GM10248 (cell line): ENCODE measurements around the gene ACSS1.

ENCODE experiments used
- CTCF ChIA-PET: fragments of 300-600 bp; sonication (Branson Sonifier 250); formaldehyde crosslinking; extraction: SDS; loops from one replicate; lab custom pipeline; 2021; ENCODE audit warnings: antibody characterized with exemption; lab: Yijun Ruan, JAX
- POLR2A ChIA-PET: fragments of 350-650 bp; sonication (Branson Sonifier 250); formaldehyde crosslinking; extraction: SDS; loops from one replicate; lab custom pipeline; 2020; ENCODE audit warnings: antibody characterized with exemption; lab: Yijun Ruan, JAX
- DNase-seq: peaks from one replicate; pipeline ENCODE4 v3.0.0; 2012; ENCODE audit errors: extremely low spot score
- CTCF ChIP-seq: IDR thresholded peaks from 2 replicates; pipeline ENCODE4 v1.5.1; 2012; ENCODE audit warnings: mild to moderate bottlenecking, low read depth; ENCODE audit errors: extremely low read depth, missing control alignments, control extremely low read depth

Gene ACSS1

GRCh38 chr20:25030007-25030648, 27.8 kb downstream of the ACSS1 start:
- POLR2A ChIA-PET = no interaction called here
- no peak for DNase-seq
- no peak for TF ChIP-seq CTCF
- CTCF ChIA-PET = interaction anchor here (1.3 kb wide), 1 partner anchor 34 kb away, joined by 3 read pairs; no protein-coding TSS in a partner anchor

GRCh38 chr20:25025986-25026605, 31.8 kb downstream of the ACSS1 start:
- ChIA-PET CTCF (no interaction called here), POLR2A (no interaction called here)
- DNase-seq = no peak
- TF ChIP-seq CTCF = no peak

GRCh38 chr20:25025091-25025861, 32.7 kb downstream of the ACSS1 start:
- ChIA-PET CTCF (interaction anchor here (1.0 to 1.2 kb wide), 2 partner anchors 11 to 26 kb away, joined by 3 read pairs; no protein-coding TSS in a partner anchor), POLR2A (no interaction called here)
- no peak for TF ChIP-seq CTCF
- DNase-seq = no peak

DNA sequence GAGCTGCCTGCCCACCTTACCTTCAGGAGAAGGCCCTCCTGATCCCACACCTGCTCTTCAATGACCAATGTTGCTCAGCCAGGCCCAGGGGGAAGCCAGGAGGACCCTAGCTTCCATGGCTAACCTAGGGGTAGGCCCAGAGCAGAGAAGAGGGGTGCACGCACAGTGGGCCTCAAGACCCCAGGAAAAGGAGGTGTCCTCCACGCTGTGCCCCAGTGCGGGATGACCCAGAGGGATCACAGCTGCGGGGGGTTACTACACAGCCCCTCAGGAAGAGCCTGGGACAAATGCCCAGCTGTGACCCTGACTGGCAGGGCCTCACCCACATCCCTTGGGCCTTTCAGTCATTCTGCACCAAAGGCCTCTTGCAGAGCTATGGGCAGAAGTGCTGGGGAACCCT, 33.8 kb downstream of the ACSS1 start:
- ChIA-PET CTCF (interaction anchor here (1.1 to 1.2 kb wide), 2 partner anchors 10 to 24 kb away, joined by 3 read pairs; no protein-coding TSS in a partner anchor), POLR2A (no interaction called here)
- DNase-seq = no peak
- TF ChIP-seq CTCF = no peak

- no peak for DNase-seq
- ChIA-PET POLR2A (no interaction called here), CTCF (interaction anchor here (1.1 kb wide), 1 partner anchor 11 kb away, joined by 3 read pairs; no protein-coding TSS in a partner anchor)
- no peak for TF ChIP-seq CTCF
Measured at GRCh38 chr20:25023356-25023755, 34.6 kb downstream of the ACSS1 start.

- POLR2A ChIA-PET = no interaction called here
- TF ChIP-seq CTCF = no peak
- CTCF ChIA-PET = no interaction called here
- no peak for DNase-seq
Measured at GRCh38 chr20:25022680-25023079, 35.3 kb downstream of the ACSS1 start.
